Measurements from ENCODE around the gene RYR2.

The RYR2 gene

DNA sequence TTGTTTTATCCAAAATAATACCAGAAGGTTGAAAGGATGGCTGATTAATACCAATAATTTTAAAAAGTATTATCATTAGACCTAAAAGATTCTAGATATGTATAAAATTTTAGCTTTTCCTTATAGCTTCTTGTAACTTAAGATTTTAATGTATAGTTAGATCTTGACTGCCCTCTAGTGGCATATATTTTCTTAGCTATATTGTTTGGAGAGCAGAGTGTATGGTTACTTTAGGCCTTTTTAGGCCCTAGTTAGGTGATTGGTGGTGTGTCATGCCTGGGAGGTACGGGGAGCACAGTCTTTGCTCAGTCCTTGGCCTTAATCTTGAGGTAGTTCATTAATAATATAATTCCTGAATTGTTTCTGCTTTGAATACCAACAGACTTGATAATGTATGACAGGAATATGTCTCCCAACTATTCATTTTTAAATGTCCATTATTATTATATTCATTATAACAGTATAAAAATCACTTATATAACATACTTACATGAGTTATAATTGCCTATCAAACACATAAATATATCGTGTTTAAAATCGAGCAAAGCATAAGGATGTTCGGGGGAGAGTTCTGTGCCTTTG lies 520.3 kb downstream of the RYR2 start:
- Histone ChIP-seq H3K27me3 (ENCODE audit: control insufficient read depth, insufficient read depth, low read length) (no peaks in the 10 kb centered on the region), H3K4me3 (ENCODE audit: low read length) (no peak overlapping the region), H3K9me3 (ENCODE audit: control insufficient read depth, insufficient read depth, low read length) (no peaks in the 10 kb centered on the region), H3K36me3 (ENCODE audit: control insufficient read depth, insufficient read depth, low read length) (no peaks in the 10 kb centered on the region), H3K4me1 (ENCODE audit: control insufficient read depth, insufficient read depth, low read length) (0 out of 2 replicates have a peak, but pooled peaks cover 2% of the 10 kb centered on the region), H3K27ac (ENCODE audit: low read length) (no peak overlapping the region)
- no CpG with 5 or more reads among the region's 4 CpGs for WGBS (ENCODE audit: insufficient coverage, insufficient read length)
- DNase-seq (ENCODE audit: low read depth, low spot score) = peak; percentile 52

- Histone ChIP-seq H3K27me3 (ENCODE audit: control insufficient read depth, insufficient read depth, low read length) (no peaks in the 10 kb centered on the region), H3K4me3 (ENCODE audit: low read length) (no peak overlapping the region), H3K4me1 (ENCODE audit: control insufficient read depth, insufficient read depth, low read length) (0 out of 2 replicates have a peak, but pooled peaks cover 2% of the 10 kb centered on the region), H3K9me3 (ENCODE audit: control insufficient read depth, insufficient read depth, low read length) (no peaks in the 10 kb centered on the region), H3K36me3 (ENCODE audit: control insufficient read depth, insufficient read depth, low read length) (no peaks in the 10 kb centered on the region), H3K27ac (ENCODE audit: low read length) (no peak overlapping the region)
- DNase-seq (ENCODE audit: low read depth, low spot score) = no peak
- no CpG with 5 or more reads among the region's 7 CpGs for WGBS (ENCODE audit: insufficient coverage, insufficient read length)
Measured at GRCh38 chr1:237565236-237565635, 523.3 kb downstream of the RYR2 start.

- H3K4me3 ChIP-seq (ENCODE audit: low read length) = no peak overlapping the region
- no peak overlapping the region for H3K27ac ChIP-seq (ENCODE audit: low read length)
- H3K4me1 ChIP-seq (ENCODE audit: control insufficient read depth, insufficient read depth, low read length) = 0 out of 2 replicates have a peak, but pooled peaks cover 2% of the 10 kb centered on the region
- WGBS (ENCODE audit: insufficient coverage, insufficient read length) = no CpG with 5 or more reads among the region's 14 CpGs
- H3K36me3 ChIP-seq (ENCODE audit: control insufficient read depth, insufficient read depth, low read length) = no peaks in the 10 kb centered on the region
- H3K9me3 ChIP-seq (ENCODE audit: control insufficient read depth, insufficient read depth, low read length) = no peaks in the 10 kb centered on the region
- no peak for DNase-seq (ENCODE audit: low read depth, low spot score)
- no peaks in the 10 kb centered on the region for H3K27me3 ChIP-seq (ENCODE audit: control insufficient read depth, insufficient read depth, low read length)
Measured at GRCh38 chr1:237566581-237566980, 524.6 kb downstream of the RYR2 start.

DNA sequence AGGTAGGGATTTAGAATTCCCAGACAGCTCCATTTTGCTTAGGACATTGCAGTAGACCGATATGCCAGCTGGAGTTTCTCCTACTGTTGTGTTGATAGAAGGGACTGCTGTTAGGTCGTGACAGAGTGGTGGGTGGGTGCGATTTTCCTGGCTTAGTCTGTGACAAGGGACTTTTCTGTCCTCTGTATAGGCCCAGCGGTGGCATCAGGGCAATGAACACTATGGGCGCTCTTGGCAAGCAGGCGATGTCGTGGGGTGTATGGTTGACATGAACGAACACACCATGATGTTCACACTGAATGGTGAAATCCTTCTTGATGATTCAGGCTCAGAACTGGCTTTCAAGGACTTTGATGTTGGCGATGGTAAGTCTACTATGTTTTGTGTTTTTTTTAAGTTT lies 527.0 kb downstream of the RYR2 start:
- 0 out of 2 replicates have a peak, but pooled peaks cover 2% of the 10 kb centered on the region for H3K4me1 ChIP-seq (ENCODE audit: control insufficient read depth, insufficient read depth, low read length)
- H3K36me3 ChIP-seq (ENCODE audit: control insufficient read depth, insufficient read depth, low read length) = no peaks in the 10 kb centered on the region
- H3K27ac ChIP-seq (ENCODE audit: low read length) = no peak overlapping the region
- H3K27me3 ChIP-seq (ENCODE audit: control insufficient read depth, insufficient read depth, low read length) = no peaks in the 10 kb centered on the region
- H3K4me3 ChIP-seq (ENCODE audit: low read length) = no peak overlapping the region
- no peaks in the 10 kb centered on the region for H3K9me3 ChIP-seq (ENCODE audit: control insufficient read depth, insufficient read depth, low read length)
- WGBS (ENCODE audit: insufficient coverage, insufficient read length) = no CpG with 5 or more reads among the region's 9 CpGs
- no peak for DNase-seq (ENCODE audit: low read depth, low spot score)

DNA sequence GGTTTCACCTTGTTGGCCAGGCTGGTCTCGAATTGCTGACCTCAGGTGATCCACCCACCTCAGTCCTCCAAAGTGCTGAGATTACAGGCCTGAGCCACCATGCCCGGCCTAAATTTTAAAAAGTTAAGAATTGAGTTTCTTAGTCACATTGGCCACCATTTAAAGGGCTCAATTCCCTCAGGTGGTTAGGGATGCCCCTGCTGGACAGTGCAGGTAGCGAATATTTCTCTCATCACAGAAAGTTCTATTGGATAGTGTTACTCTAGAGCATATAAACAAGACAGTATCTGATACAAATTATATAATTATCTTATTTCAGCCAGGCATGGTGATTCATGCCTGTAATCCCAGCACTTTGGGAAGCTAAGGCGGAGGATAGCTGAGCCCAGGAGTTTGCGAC lies 528.5 kb downstream of the RYR2 start:
- peak; percentile 18 for DNase-seq (ENCODE audit: low read depth, low spot score)
- WGBS (ENCODE audit: insufficient coverage, insufficient read length) = no CpG with 5 or more reads among the region's 5 CpGs

DNA sequence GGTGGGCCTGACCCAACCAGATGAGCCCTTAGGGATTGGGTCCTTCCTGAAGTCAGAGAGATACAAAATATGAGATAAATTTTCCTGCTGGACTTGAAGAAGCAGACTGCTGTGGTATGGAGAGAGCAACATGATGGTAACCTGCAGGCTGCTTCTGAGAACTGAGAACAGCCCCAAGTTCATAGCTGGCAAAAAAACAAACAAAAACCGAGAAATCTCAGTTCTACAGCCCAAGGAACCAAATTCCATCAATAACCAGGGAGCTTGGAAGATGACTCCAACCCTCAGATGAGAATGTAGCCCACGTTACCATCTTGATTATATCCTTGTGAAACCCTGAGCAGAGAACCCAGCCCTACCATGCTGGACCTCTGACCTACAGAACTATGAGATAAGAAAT lies 532.6 kb downstream of the RYR2 start:
- no CpG with 5 or more reads among the region's 2 CpGs for WGBS (ENCODE audit: insufficient coverage, insufficient read length)
- Histone ChIP-seq H3K27me3 (ENCODE audit: control insufficient read depth, insufficient read depth, low read length) (no peaks in the 10 kb centered on the region), H3K9me3 (ENCODE audit: control insufficient read depth, insufficient read depth, low read length) (no peaks in the 10 kb centered on the region), H3K27ac (ENCODE audit: low read length) (no peak overlapping the region), H3K4me3 (ENCODE audit: low read length) (no peak overlapping the region), H3K36me3 (ENCODE audit: control insufficient read depth, insufficient read depth, low read length) (no peaks in the 10 kb centered on the region), H3K4me1 (ENCODE audit: control insufficient read depth, insufficient read depth, low read length) (no peaks in the 10 kb centered on the region)
- no peak for DNase-seq (ENCODE audit: low read depth, low spot score)

More for the DNA sequence above, 528.5 kb downstream of the RYR2 start:
- no peaks in the 10 kb centered on the region for H3K36me3 ChIP-seq (ENCODE audit: control insufficient read depth, insufficient read depth, low read length)
- H3K27me3 ChIP-seq (ENCODE audit: control insufficient read depth, insufficient read depth, low read length) = no peaks in the 10 kb centered on the region
- H3K4me1 ChIP-seq (ENCODE audit: control insufficient read depth, insufficient read depth, low read length) = no peaks in the 10 kb centered on the region
- no peak overlapping the region for H3K4me3 ChIP-seq (ENCODE audit: low read length)
- H3K27ac ChIP-seq (ENCODE audit: low read length) = no peak overlapping the region
- H3K9me3 ChIP-seq (ENCODE audit: control insufficient read depth, insufficient read depth, low read length) = no peaks in the 10 kb centered on the region

DNA sequence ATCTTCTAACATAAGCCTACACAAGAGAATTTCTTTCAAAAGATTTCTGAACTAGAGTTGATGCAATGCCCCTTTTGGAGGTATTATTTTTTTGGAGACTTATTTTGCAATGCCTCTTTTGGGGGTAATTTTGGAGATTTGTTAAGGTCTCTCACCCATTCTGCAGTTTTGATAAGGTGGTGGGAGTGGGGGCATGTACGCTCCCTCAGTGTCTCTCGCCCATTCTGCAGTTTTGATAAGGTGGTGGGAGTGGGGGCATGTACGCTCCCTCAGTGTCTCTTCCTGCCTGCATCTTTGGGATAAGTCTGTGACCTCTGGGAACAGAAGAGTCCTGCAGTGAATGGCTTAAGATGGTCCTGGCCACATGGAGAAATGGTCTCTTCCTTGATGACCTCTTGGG lies 536.6 kb downstream of the RYR2 start:
- H3K4me1 ChIP-seq (ENCODE audit: control insufficient read depth, insufficient read depth, low read length) = no peaks in the 10 kb centered on the region
- no CpG with 5 or more reads among the region's 3 CpGs for WGBS (ENCODE audit: insufficient coverage, insufficient read length)
- no peak for DNase-seq (ENCODE audit: low read depth, low spot score)

DNA sequence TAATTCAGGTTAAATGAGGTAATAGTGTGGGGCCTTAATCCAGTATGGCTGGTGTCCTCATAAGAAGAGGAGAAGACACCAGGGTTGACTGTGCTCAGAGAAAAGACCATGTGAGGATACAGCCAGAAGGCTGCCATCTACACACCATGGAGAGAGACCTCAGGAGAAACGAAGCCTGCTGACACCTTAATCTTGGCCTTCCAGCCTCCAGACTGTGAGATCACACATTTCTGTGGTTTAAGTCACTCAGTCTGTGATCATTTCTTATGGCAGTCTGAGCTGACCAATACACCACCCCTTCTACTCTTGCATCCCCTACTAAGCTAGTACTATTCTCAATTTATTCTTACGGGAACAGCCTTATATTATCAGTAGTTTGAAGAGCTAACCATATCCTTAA lies 538.7 kb downstream of the RYR2 start:
- Histone ChIP-seq H3K36me3 (ENCODE audit: control insufficient read depth, insufficient read depth, low read length) (no peaks in the 10 kb centered on the region), H3K27ac (ENCODE audit: low read length) (no peak overlapping the region), H3K4me1 (ENCODE audit: control insufficient read depth, insufficient read depth, low read length) (no peaks in the 10 kb centered on the region), H3K9me3 (ENCODE audit: control insufficient read depth, insufficient read depth, low read length) (no peaks in the 10 kb centered on the region), H3K27me3 (ENCODE audit: control insufficient read depth, insufficient read depth, low read length) (no peaks in the 10 kb centered on the region), H3K4me3 (ENCODE audit: low read length) (no peak overlapping the region)
- DNase-seq (ENCODE audit: low read depth, low spot score) = no peak
- WGBS (ENCODE audit: insufficient coverage, insufficient read length) = no CpG with 5 or more reads among the region's 2 CpGs

More for the DNA sequence above, 536.6 kb downstream of the RYR2 start:
- no peak overlapping the region for H3K4me3 ChIP-seq (ENCODE audit: low read length)
- H3K36me3 ChIP-seq (ENCODE audit: control insufficient read depth, insufficient read depth, low read length) = no peaks in the 10 kb centered on the region
- no peak overlapping the region for H3K27ac ChIP-seq (ENCODE audit: low read length)
- no peaks in the 10 kb centered on the region for H3K27me3 ChIP-seq (ENCODE audit: control insufficient read depth, insufficient read depth, low read length)
- H3K9me3 ChIP-seq (ENCODE audit: control insufficient read depth, insufficient read depth, low read length) = no peaks in the 10 kb centered on the region

GRCh38 chr1:237583270-237583669 lies 541.3 kb downstream of the RYR2 start:
- no peak for DNase-seq (ENCODE audit: low read depth, low spot score)
- H3K4me3 ChIP-seq (ENCODE audit: low read length) = no peak overlapping the region
- H3K4me1 ChIP-seq (ENCODE audit: control insufficient read depth, insufficient read depth, low read length) = no peaks in the 10 kb centered on the region
- H3K27ac ChIP-seq (ENCODE audit: low read length) = no peak overlapping the region
- H3K36me3 ChIP-seq (ENCODE audit: control insufficient read depth, insufficient read depth, low read length) = no peaks in the 10 kb centered on the region
- no peaks in the 10 kb centered on the region for H3K27me3 ChIP-seq (ENCODE audit: control insufficient read depth, insufficient read depth, low read length)
- no peaks in the 10 kb centered on the region for H3K9me3 ChIP-seq (ENCODE audit: control insufficient read depth, insufficient read depth, low read length)

DNA sequence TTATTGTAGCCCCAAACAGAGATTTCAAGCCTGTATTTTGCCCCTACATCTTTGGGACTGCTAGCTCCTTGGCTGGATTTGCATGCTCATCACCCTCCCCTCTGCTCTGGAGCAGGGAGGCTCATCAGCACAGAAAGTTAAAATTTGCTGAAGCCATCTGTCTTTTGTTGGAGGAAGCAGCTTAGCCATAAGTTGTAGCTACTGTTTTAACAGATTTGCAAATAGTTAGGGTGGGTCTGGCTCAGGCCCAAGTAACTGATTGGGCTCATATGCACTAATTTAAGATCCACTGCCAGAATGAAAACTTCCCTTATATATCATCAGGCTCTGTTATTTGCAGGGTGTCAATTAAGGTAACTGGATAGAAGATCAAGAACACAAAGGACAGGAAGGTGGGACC lies 541.8 kb downstream of the RYR2 start:
- H3K27ac ChIP-seq (ENCODE audit: low read length) = no peak overlapping the region
- H3K36me3 ChIP-seq (ENCODE audit: control insufficient read depth, insufficient read depth, low read length) = no peaks in the 10 kb centered on the region
- no peaks in the 10 kb centered on the region for H3K4me1 ChIP-seq (ENCODE audit: control insufficient read depth, insufficient read depth, low read length)
- no peak overlapping the region for H3K4me3 ChIP-seq (ENCODE audit: low read length)
- no peaks in the 10 kb centered on the region for H3K9me3 ChIP-seq (ENCODE audit: control insufficient read depth, insufficient read depth, low read length)
- DNase-seq (ENCODE audit: low read depth, low spot score) = no peak
- H3K27me3 ChIP-seq (ENCODE audit: control insufficient read depth, insufficient read depth, low read length) = no peaks in the 10 kb centered on the region

- no peaks in the 10 kb centered on the region for H3K9me3 ChIP-seq (ENCODE audit: control insufficient read depth, insufficient read depth, low read length)
- no peak for DNase-seq (ENCODE audit: low read depth, low spot score)
- H3K27me3 ChIP-seq (ENCODE audit: control insufficient read depth, insufficient read depth, low read length) = no peaks in the 10 kb centered on the region
- no peaks in the 10 kb centered on the region for H3K36me3 ChIP-seq (ENCODE audit: control insufficient read depth, insufficient read depth, low read length)
- no CpG with 5 or more reads among the region's 13 CpGs for WGBS (ENCODE audit: insufficient coverage, insufficient read length)
- H3K4me1 ChIP-seq (ENCODE audit: control insufficient read depth, insufficient read depth, low read length) = no peaks in the 10 kb centered on the region
- no peak overlapping the region for H3K27ac ChIP-seq (ENCODE audit: low read length)
- H3K4me3 ChIP-seq (ENCODE audit: low read length) = no peak overlapping the region
Measured at GRCh38 chr1:237590386-237590785, 548.4 kb downstream of the RYR2 start.

Measured in iPS DF 6.9 (cell line).